ENCODE measurements around the gene VSTM2L. TPM values are rescaled to one million over a fixed set of nuclear protein-coding genes. Genes with fewer than 3 reads are reported as not detected.
A peak's percentile ranks its signal among the peaks of the same experiment; 100 is the strongest.

Gene VSTM2L
- polyA plus RNA-seq, 1 donor from 2014 or later = 22.1 TPM

- Histone ChIP-seq H3K27ac (ENCODE audit: low read length) (peak overlapping the region; percentile 91), H3K9me2 (ENCODE audit: insufficient read depth, low read length) (no peaks in the 10 kb centered on the region), H2AFZ (ENCODE audit: low read depth, low read length) (no peak overlapping the region), H3K9ac (ENCODE audit: low read length) (peak overlapping the region; percentile 28), H3K4me3 (ENCODE audit: low read length) (no peak overlapping the region), H3K36me3 (ENCODE audit: insufficient read depth, low read length) (no peaks in the 10 kb centered on the region), H3K27me3 (ENCODE audit: insufficient read depth, low read depth, low read length) (no peaks in the 10 kb centered on the region), H3F3A (ENCODE audit: insufficient read depth, low read length, poor library complexity, severe bottlenecking) (no peaks in the 10 kb centered on the region), H4K20me1 (ENCODE audit: insufficient read depth) (no peaks in the 10 kb centered on the region), H3K4me2 (ENCODE audit: low read length) (no peak overlapping the region), H3K79me2 (replicated peaks; ENCODE audit: insufficient read depth, low read length) (no peaks in the 10 kb centered on the region), H3K9me3 (ENCODE audit: low read length) (no peaks in the 10 kb centered on the region)
- TF ChIP-seq MXI1 (conservative IDR thresholded peaks at IDR 0.05; ENCODE audit: poor library complexity, severe bottlenecking) = no peak
- TF ChIP-seq EP300 (conservative IDR thresholded peaks at IDR 0.05; ENCODE audit: poor library complexity, severe bottlenecking) = no peak
- no peak for TF ChIP-seq EZH2 (IDR thresholded peaks at IDR 0.05; ENCODE audit: borderline replicate concordance, insufficient read depth, low read length, poor library complexity, severe bottlenecking)
- no peak for TF ChIP-seq SMC3 (conservative IDR thresholded peaks at IDR 0.05; ENCODE audit: poor library complexity)
- TF ChIP-seq RAD21 (conservative IDR thresholded peaks at IDR 0.05) = no peak
- no peak for TF ChIP-seq POLR2AphosphoS5 (IDR thresholded peaks at IDR 0.05)
- TF ChIP-seq CTCF (IDR thresholded peaks at IDR 0.05; ENCODE audit: poor library complexity, severe bottlenecking) = no peak
These were observed 39.6 kb upstream of the VSTM2L start for GRCh38 chr20:37863289-37863688.

GRCh38 chr20:37864298-37864697 is 38.6 kb upstream of the VSTM2L start:
- TF ChIP-seq CTCF (IDR thresholded peaks at IDR 0.05; ENCODE audit: poor library complexity, severe bottlenecking) (no peak), EP300 (conservative IDR thresholded peaks at IDR 0.05; ENCODE audit: poor library complexity, severe bottlenecking) (peak; percentile 70), TAF1 (IDR thresholded peaks at IDR 0.05; ENCODE audit: low read depth) (no peak), REST (IDR thresholded peaks at IDR 0.05; ENCODE audit: borderline replicate concordance) (peak; percentile 78), POLR2AphosphoS5 (IDR thresholded peaks at IDR 0.05) (peak; percentile 37), RAD21 (conservative IDR thresholded peaks at IDR 0.05) (no peak), SMC3 (conservative IDR thresholded peaks at IDR 0.05; ENCODE audit: poor library complexity) (peak; percentile 29), EZH2 (IDR thresholded peaks at IDR 0.05; ENCODE audit: borderline replicate concordance, insufficient read depth, low read length, poor library complexity, severe bottlenecking) (no peak)
- Histone ChIP-seq H3K9me2 (ENCODE audit: insufficient read depth, low read length) (no peaks in the 10 kb centered on the region), H3K4me3 (ENCODE audit: low read length) (peak overlapping the region; percentile 48), H3K27me3 (ENCODE audit: insufficient read depth, low read depth, low read length) (no peaks in the 10 kb centered on the region), H3F3A (ENCODE audit: insufficient read depth, low read length, poor library complexity, severe bottlenecking) (no peaks in the 10 kb centered on the region), H3K79me2 (replicated peaks; ENCODE audit: insufficient read depth, low read length) (no peaks in the 10 kb centered on the region), H3K4me2 (ENCODE audit: low read length) (peak overlapping the region; percentile 44), H3K36me3 (ENCODE audit: insufficient read depth, low read length) (no peaks in the 10 kb centered on the region), H3K9ac (ENCODE audit: low read length) (peak overlapping the region; percentile 64), H2AFZ (ENCODE audit: low read depth, low read length) (peak overlapping the region; percentile 19), H3K9me3 (ENCODE audit: low read length) (no peaks in the 10 kb centered on the region), H3K27ac (ENCODE audit: low read length) (peak overlapping the region; percentile 91), H4K20me1 (ENCODE audit: insufficient read depth) (no peaks in the 10 kb centered on the region)
